Myometrial cell (primary cell): Measurements from ENCODE around the gene FOLR3. TPM values are rescaled to one million over a fixed set of nuclear protein-coding genes. Genes with fewer than 3 reads are reported as not detected.

Source experiments
- total RNA-seq: library from RNA; depleted of rRNA; stranded (reverse); fragments of >200 nt; gene quantifications from 2 replicates; pipeline ENCODE4 v1.2.3, GENCODE V29; 2015

The FOLR3 gene
- not detected in 2 replicates for total RNA-seq

DNA sequence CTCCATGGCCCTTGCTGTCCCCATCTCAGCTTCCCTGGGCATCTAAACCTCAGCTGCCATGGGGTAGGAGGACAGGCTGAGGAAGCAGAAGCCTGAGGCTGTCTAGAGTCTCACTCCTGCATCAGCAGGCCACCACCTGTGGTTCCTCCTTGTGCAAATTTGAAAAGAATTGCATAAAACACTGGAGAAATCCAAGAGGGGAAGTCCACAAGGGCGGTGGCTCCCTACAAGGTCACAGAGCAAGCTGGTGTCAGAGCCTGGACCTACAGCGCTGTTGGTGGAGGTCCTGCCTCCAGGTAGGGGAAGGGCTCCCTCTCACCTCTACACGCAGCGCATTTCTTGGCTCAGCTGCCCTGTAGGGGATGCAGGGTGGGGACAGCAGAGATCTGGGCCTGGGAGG lies at the start of gene FOLR3:
Gene FOLR3, plus strand, starts transcription at position 253 of the 400 bp plus-strand sequence. CDS start 228 bp downstream, outside the sequence.

DNA sequence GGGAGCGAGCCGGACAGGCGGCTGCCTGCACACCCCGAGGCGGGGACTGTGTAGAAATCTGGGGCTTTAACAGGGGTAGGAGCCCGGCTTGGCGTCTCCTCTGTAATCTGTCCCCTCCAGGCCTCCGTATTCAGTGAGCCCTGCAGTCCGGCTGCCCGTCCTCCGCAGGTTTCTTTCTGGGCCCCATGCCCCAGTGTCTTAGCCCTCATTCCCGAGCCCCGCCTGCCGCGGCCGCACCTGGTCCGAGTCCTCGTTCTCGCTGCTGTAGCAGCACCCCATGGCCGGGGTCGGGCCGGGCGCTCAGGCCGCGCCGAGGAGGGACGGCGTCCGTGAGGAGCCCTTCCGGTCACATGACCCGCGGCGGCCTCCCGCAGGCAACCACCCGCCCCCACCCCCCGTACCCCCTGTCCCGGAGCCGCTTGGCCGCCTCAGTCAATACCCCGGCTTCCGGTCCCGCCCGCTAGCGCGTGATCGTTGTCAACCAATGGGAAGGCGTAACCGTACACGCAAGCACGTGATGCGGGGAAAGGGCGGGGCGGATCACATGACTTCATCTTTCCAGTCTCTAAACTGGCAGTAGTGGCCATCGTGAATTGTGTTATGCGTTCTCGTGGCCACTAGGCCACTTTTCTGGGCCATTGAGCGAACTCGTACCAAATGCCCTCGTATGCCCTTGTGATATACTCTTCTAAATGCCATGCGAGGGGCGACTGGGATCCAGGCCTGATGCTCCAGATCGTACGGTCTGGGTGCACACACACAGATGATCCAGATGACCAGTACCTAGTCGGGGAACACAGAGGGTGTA lies 32.4 kb upstream of the FOLR3 start, which contains the start of gene LAMTOR1:
Gene LAMTOR1, minus strand, starts transcription at position 352 of the 808 bp plus-strand sequence. Its CDS starts 73 bp downstream, at position 279.

DNA sequence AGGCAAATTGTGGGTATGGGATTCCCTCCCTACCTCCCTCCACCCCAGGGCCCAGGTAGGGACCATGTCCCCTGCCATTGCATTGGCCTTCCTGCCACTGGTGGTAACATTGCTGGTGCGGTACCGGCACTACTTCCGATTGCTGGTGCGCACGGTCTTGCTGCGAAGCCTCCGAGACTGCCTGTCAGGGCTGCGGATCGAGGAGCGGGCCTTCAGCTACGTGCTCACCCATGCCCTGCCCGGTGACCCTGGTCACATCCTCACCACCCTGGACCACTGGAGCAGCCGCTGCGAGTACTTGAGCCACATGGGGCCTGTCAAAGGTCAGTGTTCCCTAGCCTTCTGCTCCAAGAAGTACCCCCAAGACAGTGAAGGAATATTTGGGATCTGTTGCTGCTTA lies 29.6 kb upstream of the FOLR3 start, which contains the start of gene TOMT:
Gene TOMT, plus strand, starts transcription at position 37 of the 400 bp plus-strand sequence. Its CDS starts 28 bp downstream, at position 65.

DNA sequence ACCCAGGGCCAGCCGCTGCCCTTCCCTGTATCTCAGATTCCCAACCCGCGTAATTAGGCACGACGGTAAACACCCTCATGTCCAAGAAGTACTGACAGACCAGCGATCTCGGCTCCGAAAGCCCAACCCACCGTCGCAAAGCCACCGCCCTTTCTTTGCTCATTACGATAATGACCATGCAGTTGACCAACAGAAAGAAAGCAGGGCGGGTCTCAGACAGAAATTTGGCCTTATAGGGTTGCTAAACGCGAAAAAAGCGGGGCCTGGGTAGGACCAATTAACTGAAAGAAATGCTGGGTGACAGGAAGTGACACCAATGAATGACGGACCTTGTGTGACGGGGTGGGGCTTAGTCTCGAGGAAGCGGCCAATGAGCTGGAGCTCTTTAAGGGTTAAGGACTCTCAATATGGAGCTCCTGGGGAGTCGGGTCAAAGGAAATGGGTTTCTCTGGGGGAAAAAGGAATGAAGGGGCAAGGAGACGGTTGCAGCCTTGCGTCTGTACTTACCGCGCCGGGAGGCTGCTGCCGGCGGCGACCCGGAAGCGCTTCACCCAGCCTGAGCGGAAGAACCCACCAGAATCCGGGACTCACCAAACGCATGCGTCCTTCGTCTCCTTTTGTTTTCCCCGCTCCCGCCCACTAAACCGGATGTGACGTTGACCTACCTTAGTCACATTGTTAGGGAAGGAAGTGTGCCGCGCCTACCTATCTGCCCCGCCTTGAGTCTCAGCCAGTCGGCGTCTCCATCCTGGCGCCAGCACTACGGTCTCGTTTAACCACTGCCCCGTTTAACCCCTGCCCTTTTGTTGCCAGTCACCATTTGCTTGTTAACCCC lies 23.2 kb upstream of the FOLR3 start, which contains the start of gene ANAPC15:
Gene ANAPC15, minus strand, starts transcription at position 553 of the 835 bp plus-strand sequence. CDS start 1,419 bp downstream, outside the sequence.

Other genes with a start within 250 kb of the FOLR3 start
- gene XNDC1N, start 207.1 kb upstream of the FOLR3 start, total RNA-seq, result 1.8 and 7.8 TPM in 2 replicates
- gene RNF121, start 206.7 kb upstream of the FOLR3 start, total RNA-seq, result 25.7 and 27.7 TPM in 2 replicates
- gene IL18BP, start 136.8 kb upstream of the FOLR3 start, total RNA-seq, result 0.86 and 0.89 TPM in 2 replicates
- 124 TPM in 2 replicates for gene NUMA1, start 55.2 kb upstream of the FOLR3 start, total RNA-seq
- 4.3 and 8.7 TPM in 2 replicates for gene LRRC51, start 54.9 kb upstream of the FOLR3 start, total RNA-seq
- 171 and 225 TPM in 2 replicates for gene LAMTOR1, start 32.4 kb upstream of the FOLR3 start, total RNA-seq
- 1.9 TPM in 1 of 2 replicates, not detected in the other for gene TOMT, start 29.8 kb upstream of the FOLR3 start, total RNA-seq
- gene ANAPC15, start 23.0 kb upstream of the FOLR3 start, total RNA-seq, result 52.3 and 85.6 TPM in 2 replicates
- gene FOLR1, start 56.4 kb downstream of the FOLR3 start, total RNA-seq, result 1.2 TPM in 1 of 2 replicates, not detected in the other
- not detected in 2 replicates for gene FOLR2, start 81.1 kb downstream of the FOLR3 start, total RNA-seq
- 60.8 and 98.0 TPM in 2 replicates for gene INPPL1, start 89.0 kb downstream of the FOLR3 start, total RNA-seq
- gene PHOX2A, start 108.5 kb downstream of the FOLR3 start, total RNA-seq, result 1.2 TPM in 1 of 2 replicates, not detected in the other